ENCODE measurements around the gene COX5A. TPM values are rescaled to one million over a fixed set of nuclear protein-coding genes. Genes with fewer than 3 reads are reported as not detected.
A peak's percentile ranks its signal among the peaks of the same experiment; 100 is the strongest.

The COX5A gene
- total and polyA plus RNA-seq, 2 of the 13 experiments (the other 11 are each of a cell fraction or from before 2014, with no cell fraction given) = 158 to 218 TPM

DNA sequence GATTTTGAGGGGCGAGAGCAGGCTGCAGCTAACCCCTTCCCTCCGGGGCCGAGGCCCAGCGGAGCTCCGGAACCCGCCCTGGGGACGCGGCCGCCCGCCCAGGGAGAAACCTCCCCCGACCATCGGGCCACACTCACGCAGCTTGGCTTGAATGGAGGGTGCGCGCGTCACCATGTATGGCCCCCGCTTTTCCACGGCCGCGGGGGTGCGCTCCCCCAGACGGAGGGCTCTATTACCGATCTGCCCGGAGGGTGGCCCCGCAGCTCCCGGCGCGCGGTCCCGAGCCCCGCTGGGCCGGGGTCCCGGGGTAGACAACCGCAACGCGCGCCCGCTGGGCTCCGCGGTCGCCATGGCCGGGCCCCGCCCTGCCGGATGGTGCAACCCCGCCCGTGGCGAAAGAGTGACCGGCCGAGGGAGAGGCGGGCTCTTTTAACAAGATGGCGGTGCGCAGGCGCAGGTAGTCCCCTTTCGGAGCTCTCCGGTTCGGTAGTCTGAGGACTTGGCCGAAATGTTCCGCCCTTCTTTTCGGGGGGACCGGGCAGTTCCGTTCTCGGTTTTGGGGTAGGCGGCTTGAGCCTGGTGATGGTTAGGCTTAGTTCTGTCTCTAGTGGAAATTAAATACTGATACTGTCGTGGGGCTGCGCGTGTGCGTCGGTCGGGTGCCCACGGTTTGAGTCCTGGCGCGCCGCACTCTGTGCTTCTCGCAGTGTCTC, 31.3 kb downstream of the COX5A start, which contains the start of gene FAM219B (continued):
- TF ChIP-seq ZNF513 (CRISPR knock-in tag; conservative IDR thresholded peaks at IDR 0.05) = peak; percentile 59; the same call in 1 of the 2 replicates
- TF ChIP-seq SP1 (IDR thresholded peaks at IDR 0.05) = no peak
- peak; percentile 36; the same call in 1 of the 2 replicates for TF ChIP-seq SP1 (CRISPR knock-in tag; IDR thresholded peaks at IDR 0.05)
- 0 out of 2 replicates have a peak, but pooled peaks have one; percentile 23 for TF ChIP-seq ZSCAN25 (CRISPR knock-in tag; IDR thresholded peaks at IDR 0.05)
- TF ChIP-seq MYC (CRISPR knock-in tag; IDR thresholded peaks at IDR 0.05; ENCODE audit: borderline replicate concordance) = peak; percentile 50; the same call in 1 of the 2 replicates
- TF ChIP-seq, protein P1, sequence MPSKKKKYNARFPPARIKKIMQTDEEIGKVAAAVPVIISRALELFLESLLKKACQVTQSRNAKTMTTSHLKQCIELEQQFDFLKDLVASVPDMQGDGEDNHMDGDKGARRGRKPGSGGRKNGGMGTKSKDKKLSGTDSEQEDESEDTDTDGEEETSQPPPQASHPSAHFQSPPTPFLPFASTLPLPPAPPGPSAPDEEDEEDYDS (CRISPR knock-in tag; IDR thresholded peaks at IDR 0.05) = peak; percentile 78
- TF ChIP-seq SOX13 (IDR thresholded peaks at IDR 0.05) = no peak
- peak in 1 of 2 experiments; percentile 20; a peak in 1 of 4 replicates for TF ChIP-seq SOX13 (CRISPR knock-in tag; conservative IDR thresholded peaks at IDR 0.05 in 1 of 2, IDR thresholded peaks at IDR 0.05 in 1 of 2)
- TF ChIP-seq, protein P2, sequence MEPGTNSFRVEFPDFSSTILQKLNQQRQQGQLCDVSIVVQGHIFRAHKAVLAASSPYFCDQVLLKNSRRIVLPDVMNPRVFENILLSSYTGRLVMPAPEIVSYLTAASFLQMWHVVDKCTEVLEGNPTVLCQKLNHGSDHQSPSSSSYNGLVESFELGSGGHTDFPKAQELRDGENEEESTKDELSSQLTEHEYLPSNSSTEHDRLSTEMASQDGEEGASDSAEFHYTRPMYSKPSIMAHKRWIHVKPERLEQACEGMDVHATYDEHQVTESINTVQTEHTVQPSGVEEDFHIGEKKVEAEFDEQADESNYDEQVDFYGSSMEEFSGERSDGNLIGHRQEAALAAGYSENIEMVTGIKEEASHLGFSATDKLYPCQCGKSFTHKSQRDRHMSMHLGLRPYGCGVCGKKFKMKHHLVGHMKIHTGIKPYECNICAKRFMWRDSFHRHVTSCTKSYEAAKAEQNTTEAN (CRISPR knock-in tag; conservative IDR thresholded peaks at IDR 0.05) = peak; percentile 18; the same call in 1 of the 2 replicates
- no peak for TF ChIP-seq ZNF841 (CRISPR knock-in tag; IDR thresholded peaks at IDR 0.05; ENCODE audit: borderline replicate concordance)
- TF ChIP-seq TEF (CRISPR knock-in tag; IDR thresholded peaks at IDR 0.05) = peak; percentile 69; the same call in 1 of the 2 replicates
- TF ChIP-seq ZNF264 (CRISPR knock-in tag; IDR thresholded peaks at IDR 0.05) = 0 out of 2 replicates have a peak, but pooled peaks have one; percentile 26
- 0 out of 2 replicates have a peak, but pooled peaks have one; percentile 25 for TF ChIP-seq GATAD2A (CRISPR knock-in tag; IDR thresholded peaks at IDR 0.05)
- TF ChIP-seq TGIF2 (CRISPR knock-in tag; IDR thresholded peaks at IDR 0.05) = no peak
- TF ChIP-seq, protein P3, sequence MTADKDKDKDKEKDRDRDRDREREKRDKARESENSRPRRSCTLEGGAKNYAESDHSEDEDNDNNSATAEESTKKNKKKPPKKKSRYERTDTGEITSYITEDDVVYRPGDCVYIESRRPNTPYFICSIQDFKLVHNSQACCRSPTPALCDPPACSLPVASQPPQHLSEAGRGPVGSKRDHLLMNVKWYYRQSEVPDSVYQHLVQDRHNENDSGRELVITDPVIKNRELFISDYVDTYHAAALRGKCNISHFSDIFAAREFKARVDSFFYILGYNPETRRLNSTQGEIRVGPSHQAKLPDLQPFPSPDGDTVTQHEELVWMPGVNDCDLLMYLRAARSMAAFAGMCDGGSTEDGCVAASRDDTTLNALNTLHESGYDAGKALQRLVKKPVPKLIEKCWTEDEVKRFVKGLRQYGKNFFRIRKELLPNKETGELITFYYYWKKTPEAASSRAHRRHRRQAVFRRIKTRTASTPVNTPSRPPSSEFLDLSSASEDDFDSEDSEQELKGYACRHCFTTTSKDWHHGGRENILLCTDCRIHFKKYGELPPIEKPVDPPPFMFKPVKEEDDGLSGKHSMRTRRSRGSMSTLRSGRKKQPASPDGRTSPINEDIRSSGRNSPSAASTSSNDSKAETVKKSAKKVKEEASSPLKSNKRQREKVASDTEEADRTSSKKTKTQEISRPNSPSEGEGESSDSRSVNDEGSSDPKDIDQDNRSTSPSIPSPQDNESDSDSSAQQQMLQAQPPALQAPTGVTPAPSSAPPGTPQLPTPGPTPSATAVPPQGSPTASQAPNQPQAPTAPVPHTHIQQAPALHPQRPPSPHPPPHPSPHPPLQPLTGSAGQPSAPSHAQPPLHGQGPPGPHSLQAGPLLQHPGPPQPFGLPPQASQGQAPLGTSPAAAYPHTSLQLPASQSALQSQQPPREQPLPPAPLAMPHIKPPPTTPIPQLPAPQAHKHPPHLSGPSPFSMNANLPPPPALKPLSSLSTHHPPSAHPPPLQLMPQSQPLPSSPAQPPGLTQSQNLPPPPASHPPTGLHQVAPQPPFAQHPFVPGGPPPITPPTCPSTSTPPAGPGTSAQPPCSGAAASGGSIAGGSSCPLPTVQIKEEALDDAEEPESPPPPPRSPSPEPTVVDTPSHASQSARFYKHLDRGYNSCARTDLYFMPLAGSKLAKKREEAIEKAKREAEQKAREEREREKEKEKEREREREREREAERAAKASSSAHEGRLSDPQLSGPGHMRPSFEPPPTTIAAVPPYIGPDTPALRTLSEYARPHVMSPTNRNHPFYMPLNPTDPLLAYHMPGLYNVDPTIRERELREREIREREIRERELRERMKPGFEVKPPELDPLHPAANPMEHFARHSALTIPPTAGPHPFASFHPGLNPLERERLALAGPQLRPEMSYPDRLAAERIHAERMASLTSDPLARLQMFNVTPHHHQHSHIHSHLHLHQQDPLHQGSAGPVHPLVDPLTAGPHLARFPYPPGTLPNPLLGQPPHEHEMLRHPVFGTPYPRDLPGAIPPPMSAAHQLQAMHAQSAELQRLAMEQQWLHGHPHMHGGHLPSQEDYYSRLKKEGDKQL (CRISPR knock-in tag; IDR thresholded peaks at IDR 0.05; ENCODE audit: low read depth) = 0 out of 2 replicates have a peak, but pooled peaks have one; percentile 8
- TF ChIP-seq ZNF792 (CRISPR knock-in tag; IDR thresholded peaks at IDR 0.05) = 0 out of 2 replicates have a peak, but pooled peaks have one; percentile 21
- TF ChIP-seq, protein P4, sequence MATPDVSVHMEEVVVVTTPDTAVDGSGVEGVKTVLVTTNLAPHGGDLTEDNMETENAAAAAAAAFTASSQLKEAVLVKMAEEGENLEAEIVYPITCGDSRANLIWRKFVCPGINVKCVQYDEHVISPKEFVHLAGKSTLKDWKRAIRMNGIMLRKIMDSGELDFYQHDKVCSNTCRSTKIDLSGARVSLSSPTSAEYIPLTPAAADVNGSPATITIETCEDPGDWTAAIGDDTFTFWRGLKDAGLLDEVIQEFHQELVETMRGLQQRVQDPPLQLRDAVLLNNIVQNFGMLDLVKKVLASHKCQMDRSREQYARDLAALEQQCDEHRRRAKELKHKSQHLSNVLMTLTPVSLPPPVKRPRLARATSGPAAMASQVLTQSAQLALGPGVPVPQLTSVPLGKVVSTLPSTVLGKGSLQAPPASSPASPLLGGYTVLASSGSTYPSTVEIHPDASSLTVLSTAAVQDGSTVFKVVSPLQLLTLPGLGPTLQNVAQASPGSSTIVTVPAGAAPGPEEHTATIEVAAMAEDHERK (CRISPR knock-in tag; IDR thresholded peaks at IDR 0.05; ENCODE audit: low read depth) = no peak

Data from HepG2 (cell line).